ENCODE measurements around the gene PDGFB. TPM values are rescaled to one million over a fixed set of nuclear protein-coding genes. Genes with fewer than 3 reads are reported as not detected.

The PDGFB gene
- total and polyA plus RNA-seq, 9 donors: 3.9 to 10.7 (median 5.5) TPM

- Histone ChIP-seq H3K27ac (no peak overlapping the region), H3K36me3 (no peaks in the 10 kb centered on the region), H3K9me3 (no peaks in the 10 kb centered on the region), H3K4me1 (ENCODE audit: insufficient read depth) (peaks cover 5% of the 10 kb centered on the region), H3K4me3 (no peak overlapping the region), H3K27me3 (no peaks in the 10 kb centered on the region)
- intact Hi-C loops (cut with DNase I): no loop called here
- DNase-seq: no peak
- TF ChIP-seq, protein P1, sequence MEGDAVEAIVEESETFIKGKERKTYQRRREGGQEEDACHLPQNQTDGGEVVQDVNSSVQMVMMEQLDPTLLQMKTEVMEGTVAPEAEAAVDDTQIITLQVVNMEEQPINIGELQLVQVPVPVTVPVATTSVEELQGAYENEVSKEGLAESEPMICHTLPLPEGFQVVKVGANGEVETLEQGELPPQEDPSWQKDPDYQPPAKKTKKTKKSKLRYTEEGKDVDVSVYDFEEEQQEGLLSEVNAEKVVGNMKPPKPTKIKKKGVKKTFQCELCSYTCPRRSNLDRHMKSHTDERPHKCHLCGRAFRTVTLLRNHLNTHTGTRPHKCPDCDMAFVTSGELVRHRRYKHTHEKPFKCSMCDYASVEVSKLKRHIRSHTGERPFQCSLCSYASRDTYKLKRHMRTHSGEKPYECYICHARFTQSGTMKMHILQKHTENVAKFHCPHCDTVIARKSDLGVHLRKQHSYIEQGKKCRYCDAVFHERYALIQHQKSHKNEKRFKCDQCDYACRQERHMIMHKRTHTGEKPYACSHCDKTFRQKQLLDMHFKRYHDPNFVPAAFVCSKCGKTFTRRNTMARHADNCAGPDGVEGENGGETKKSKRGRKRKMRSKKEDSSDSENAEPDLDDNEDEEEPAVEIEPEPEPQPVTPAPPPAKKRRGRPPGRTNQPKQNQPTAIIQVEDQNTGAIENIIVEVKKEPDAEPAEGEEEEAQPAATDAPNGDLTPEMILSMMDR (IDR thresholded peaks at IDR 0.05): no peak
- TF ChIP-seq POLR2A (IDR thresholded peaks at IDR 0.05): no peak
- WGBS, 3 donors: 61 to 72% (median 69%) methylated on average over 5 of the region's 5 CpGs
Measured at GRCh38 chr22:39248254-39248653, 3.5 kb upstream of the PDGFB start.

DNA sequence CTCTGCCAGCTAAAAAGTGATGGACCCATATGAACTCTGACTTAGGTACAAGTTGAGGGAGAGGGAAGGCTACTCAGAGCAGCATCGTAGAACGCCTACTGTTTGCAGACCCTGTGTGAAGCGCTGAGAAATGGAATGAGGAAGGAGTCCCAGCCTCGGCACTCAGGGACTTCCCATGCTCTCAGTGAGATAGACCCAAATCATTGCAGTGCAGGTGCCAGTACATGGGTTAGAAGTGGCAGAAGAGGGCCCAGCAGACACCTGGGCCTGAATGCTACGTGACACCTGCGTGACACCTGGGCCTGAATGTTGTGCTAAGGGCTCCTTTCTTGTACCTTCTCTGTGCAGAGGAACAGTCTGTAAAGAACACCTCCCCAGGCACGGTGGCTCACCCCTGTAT lies 2.6 kb upstream of the PDGFB start:
- DNase-seq: no peak
- Histone ChIP-seq H3K27me3 (no peaks in the 10 kb centered on the region), H3K36me3 (no peaks in the 10 kb centered on the region), H3K4me3 (no peak overlapping the region), H3K27ac (no peak overlapping the region), H3K4me1 (ENCODE audit: insufficient read depth) (no peaks in the 10 kb centered on the region), H3K9me3 (no peaks in the 10 kb centered on the region)
- intact Hi-C loops (cut with DNase I): no loop called here
- no peak for TF ChIP-seq POLR2A (IDR thresholded peaks at IDR 0.05)
- TF ChIP-seq, protein P1 (IDR thresholded peaks at IDR 0.05): no peak
- TF ChIP-seq EP300 (IDR thresholded peaks at IDR 0.05): no peak
- 89 to 93% (median 91%) methylated on average over 7 of the region's 7 CpGs for WGBS, 3 donors

DNA sequence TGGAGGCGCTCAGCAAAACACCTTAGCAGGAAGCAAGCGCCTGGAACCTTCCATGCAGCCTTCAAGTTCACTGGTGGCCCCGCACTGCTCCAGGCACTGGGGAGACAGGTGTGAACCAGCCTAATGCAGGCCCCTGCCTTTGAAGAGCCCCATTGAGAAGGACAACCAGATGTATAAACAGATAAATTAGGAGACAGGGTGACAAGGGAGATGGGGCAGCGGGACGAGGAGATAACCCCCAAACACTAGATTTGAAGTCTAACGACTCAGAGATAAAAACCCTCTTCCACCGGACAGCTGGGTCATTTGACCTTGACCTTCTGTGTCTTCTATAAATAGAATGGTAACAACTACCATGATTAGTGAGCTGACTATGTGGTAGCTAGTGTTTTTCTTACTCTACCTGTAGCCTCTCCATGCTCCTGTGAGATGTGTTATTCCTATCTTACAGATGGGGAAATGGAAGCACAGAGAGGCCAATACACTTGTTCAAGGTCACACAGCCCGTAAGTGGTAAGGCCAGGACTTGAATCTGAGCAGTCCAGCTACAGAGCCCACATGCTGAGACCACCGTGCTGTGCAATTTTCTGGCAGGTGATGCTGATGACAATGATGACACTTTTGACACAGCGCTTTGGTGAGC lies 2.0 kb upstream of the PDGFB start:
- peaks cover 2% of the 10 kb centered on the region for H3K4me1 ChIP-seq (ENCODE audit: insufficient read depth)
- WGBS, 3 donors: 57 to 69% (median 63%) methylated on average over 10 of the region's 10 CpGs
- H3K27me3 ChIP-seq: no peaks in the 10 kb centered on the region
- TF ChIP-seq, protein P1 (IDR thresholded peaks at IDR 0.05): no peak
- TF ChIP-seq POLR2A (IDR thresholded peaks at IDR 0.05): no peak
- H3K4me3 ChIP-seq: no peak overlapping the region
- no peak overlapping the region for H3K27ac ChIP-seq
- intact Hi-C loops (cut with DNase I): no loop called here
- no peak for DNase-seq
- H3K36me3 ChIP-seq: no peaks in the 10 kb centered on the region
- H3K9me3 ChIP-seq: no peaks in the 10 kb centered on the region

GRCh38 chr22:39246217-39246616 lies 1.4 kb upstream of the PDGFB start:
- intact Hi-C loops (cut with DNase I): no loop called here

More at GRCh38 chr22:39246217-39246616, 1.4 kb upstream of the PDGFB start:
- Histone ChIP-seq H3K27me3 (no peaks in the 10 kb centered on the region), H3K4me1 (ENCODE audit: insufficient read depth) (peaks cover 5% of the 10 kb centered on the region), H3K27ac (peak overlapping the region in 1 of 2 donors; percentile 5), H3K9me3 (no peaks in the 10 kb centered on the region), H3K4me3 (no peak overlapping the region), H3K36me3 (no peaks in the 10 kb centered on the region)
- 79 to 92% (median 88%) methylated on average over 3 of the region's 3 CpGs for WGBS, 3 donors
- TF ChIP-seq EP300 (IDR thresholded peaks at IDR 0.05) (no peak), POLR2A (IDR thresholded peaks at IDR 0.05) (no peak)
- TF ChIP-seq, protein P1 (IDR thresholded peaks at IDR 0.05): no peak
- no peak for DNase-seq

Measured in ovary (tissue), 9 donors.